GM10847 (cell line): Measurements from ENCODE around the gene PADI3.

Source experiments
- POLR2A ChIP-seq: IDR thresholded peaks from 2 replicates; pipeline ENCODE4 v1.6.1; 2011; ENCODE audit not compliant: insufficient read length; ENCODE audit errors: extremely low read depth

The PADI3 gene

GRCh38 chr1:17230671-17231310, 18.1 kb upstream of the PADI3 start:
- TF ChIP-seq POLR2A: no peak

GRCh38 chr1:17232759-17233661, 15.9 kb upstream of the PADI3 start:
- TF ChIP-seq POLR2A: no peak

- no peak for TF ChIP-seq POLR2A
These were observed 15.1 kb upstream of the PADI3 start for GRCh38 chr1:17233675-17234320.

GRCh38 chr1:17234405-17234804, 14.5 kb upstream of the PADI3 start:
- TF ChIP-seq POLR2A: no peak

GRCh38 chr1:17235135-17235885, 13.6 kb upstream of the PADI3 start:
- TF ChIP-seq POLR2A: no peak

GRCh38 chr1:17236779-17237560, 11.9 kb upstream of the PADI3 start:
- no peak for TF ChIP-seq POLR2A

GRCh38 chr1:17237561-17237903, 11.4 kb upstream of the PADI3 start:
- no peak for TF ChIP-seq POLR2A

GRCh38 chr1:17239420-17239819, 9.5 kb upstream of the PADI3 start:
- no peak for TF ChIP-seq POLR2A

- no peak for TF ChIP-seq POLR2A
These were observed 5.6 kb upstream of the PADI3 start for GRCh38 chr1:17243274-17243673.

GRCh38 chr1:17244821-17245740, 3.8 kb upstream of the PADI3 start:
- TF ChIP-seq POLR2A: no peak

GRCh38 chr1:17245816-17246325, 3.0 kb upstream of the PADI3 start:
- no peak for TF ChIP-seq POLR2A

- TF ChIP-seq POLR2A: no peak
These were observed 1.9 kb upstream of the PADI3 start for GRCh38 chr1:17246971-17247370.

- no peak for TF ChIP-seq POLR2A
These were observed 1.7 kb downstream of the PADI3 start for GRCh38 chr1:17250601-17251000.
